B cell (primary cell): Measurements from ENCODE around the gene APIP. TPM values are rescaled to one million over a fixed set of nuclear protein-coding genes. Genes with fewer than 3 reads are reported as not detected.

Experiments
- ATAC-seq: fragments of 200-7000 bp; cut with Tn5 transposase; one replicate; pipeline ENCODE4 v1.10.0; 2021; ENCODE audit warnings: low read depth, mild to moderate bottlenecking, moderate number of reproducible peaks, moderate library complexity
- CTCF ChIA-PET: fragments of 350-600 bp; sonication (Branson Sonifier 250); formaldehyde crosslinking; loops from one replicate; lab custom pipeline; 2021; ENCODE audit warnings: antibody characterized with exemption, inconsistent platforms; lab: Charles Lee
- POLR2A ChIA-PET: fragments of 350-600 bp; sonication (Branson Sonifier 250); formaldehyde crosslinking; loops from one replicate; lab custom pipeline; 2021; ENCODE audit warnings: antibody characterized with exemption; lab: Charles Lee
- DNase-seq: peaks from one replicate; pipeline ENCODE4 v3.0.0; 2013
- H2AFZ ChIP-seq: 2 replicates; pipeline ENCODE4 v1.6.1; 2012; ENCODE audit warnings: mild to moderate bottlenecking, low read depth, low read length; ENCODE audit not compliant: insufficient read depth, poor library complexity, severe bottlenecking
- H3K27ac ChIP-seq, 2 donors: 1 replicate in 1 of 2; 2 replicates in 1 of 2; pipeline ENCODE4 v1.5.1; 2012 to 2013; ENCODE audit warnings: low read length in 2 of 2, mild to moderate bottlenecking in 2 of 2, moderate library complexity in 1 of 2
- H3K27me3 ChIP-seq, 4 experiments: fragments of 200-600 bp in 1 of 4; sonication (generic) in 1 of 4; replicated peaks in 1 of 4; 1 replicate in 2 of 4; 2 replicates in 2 of 4; pipeline versions ENCODE4 v1.6.1 to v1.7.0; 2013 to 2016; ENCODE audit warnings: low read length in 3 of 4, mild to moderate bottlenecking in 2 of 4, mixed read lengths in 1 of 4, moderate library complexity in 1 of 4; ENCODE audit not compliant: insufficient read depth in 4 of 4, control insufficient read depth in 3 of 4; ENCODE audit errors: control extremely low read depth in 1 of 4
- H3K36me3 ChIP-seq, 2 experiments: replicated peaks in 1 of 2; 1 replicate in 1 of 2; 2 replicates in 1 of 2; pipeline versions ENCODE4 v1.6.1 to v1.7.1; 2013; ENCODE audit warnings: low read length in 1 of 2; ENCODE audit not compliant: insufficient read depth in 2 of 2, control insufficient read depth in 1 of 2; ENCODE audit errors: control extremely low read depth in 1 of 2, extremely low read depth in 1 of 2
- H3K4me1 ChIP-seq, 2 donors: fragments of 200-600 bp in 1 of 2; sonication (generic) in 1 of 2; 1 replicate in 1 of 2; 2 replicates in 1 of 2; pipeline versions ENCODE4 v1.5.1 to v1.6.1; 2013 to 2017; ENCODE audit warnings: low read length in 2 of 2; ENCODE audit not compliant: control insufficient read depth in 2 of 2, insufficient read depth in 2 of 2
- H3K4me2 ChIP-seq: replicated peaks from 2 replicates; pipeline ENCODE3; 2012; ENCODE audit warnings: mild to moderate bottlenecking, low read depth, low read length; ENCODE audit not compliant: poor library complexity, severe bottlenecking
- H3K4me3 ChIP-seq, 5 experiments: fragments of 200-600 bp in 1 of 5; sonication (generic) in 1 of 5; 1 replicate in 3 of 5; 2 replicates in 2 of 5; pipeline versions ENCODE4 v1.5.1 to v1.7.0; 2011 to 2016; ENCODE audit warnings: low read length in 4 of 5, mild to moderate bottlenecking in 4 of 5, low read depth in 2 of 5, control low read depth in 1 of 5, moderate library complexity in 1 of 5; ENCODE audit not compliant: insufficient read depth in 1 of 5; ENCODE audit errors: control extremely low read depth in 1 of 5, extremely low read depth in 1 of 5
- H3K79me2 ChIP-seq: fragments of 200-600 bp; sonication (generic); one replicate; pipeline ENCODE4 v1.6.0; 2016; ENCODE audit warnings: low read length; ENCODE audit not compliant: control insufficient read depth, insufficient read depth
- H3K9ac ChIP-seq: fragments of 200-600 bp; sonication (generic); 2 replicates; pipeline ENCODE4 v1.6.1; 2017; ENCODE audit warnings: mild to moderate bottlenecking, low read length, moderate library complexity
- H3K9me3 ChIP-seq, 3 donors: one replicate each; pipeline versions ENCODE4 v1.6.1 to v1.7.1; 2013; ENCODE audit warnings: low read length in 2 of 3; ENCODE audit not compliant: control insufficient read depth in 2 of 3, insufficient read depth in 1 of 3; ENCODE audit errors: control extremely low read depth in 1 of 3
- H4K20me1 ChIP-seq: 2 replicates; pipeline ENCODE4 v1.6.0; 2012; ENCODE audit warnings: mild to moderate bottlenecking, low read length; ENCODE audit not compliant: insufficient read depth, control insufficient read depth, poor library complexity, severe bottlenecking
- H3K27ac Mint-ChIP-seq: one replicate; pipeline ENCODE4 v1.8.0; 2021; ENCODE audit warnings: mixed read lengths
- H3K27me3 Mint-ChIP-seq: one replicate; pipeline ENCODE4 v1.8.0; 2021; ENCODE audit warnings: mixed read lengths
- H3K4me1 Mint-ChIP-seq: one replicate; pipeline ENCODE4 v1.8.0; 2021; ENCODE audit warnings: mixed read lengths
- H3K4me3 Mint-ChIP-seq: one replicate; pipeline ENCODE4 v1.8.0; 2021; ENCODE audit warnings: mixed read lengths
- H3K9me3 Mint-ChIP-seq: one replicate; pipeline ENCODE4 v1.8.0; 2022; ENCODE audit warnings: mixed read lengths; ENCODE audit not compliant: insufficient read depth
- CTCF ChIP-seq: fragments of 200-600 bp; IDR thresholded peaks from one replicate; pipeline ENCODE4 v1.8.0; 2022; ENCODE audit warnings: antibody characterized with exemption, mild to moderate bottlenecking
- EZH2 ChIP-seq: IDR thresholded peaks from 2 replicates; pipeline ENCODE4 v1.6.1; 2012; ENCODE audit warnings: borderline replicate concordance, low read depth, mild to moderate bottlenecking, moderate library complexity, low read length; ENCODE audit not compliant: insufficient read depth, poor library complexity, severe bottlenecking
- WGBS: methylation state at CpG from one replicate; pipeline ENCODE4 v1.1.5; 2013; ENCODE audit warnings: missing lambda C conversion rate; ENCODE audit not compliant: insufficient coverage; 5-methylcytosine and 5-hydroxymethylcytosine counted together
- intact Hi-C: fragments of 100-400 bp; cut with micrococcal nuclease; formaldehyde crosslinking; loops from one replicate; pipeline ENCODE4 v1.10.0; 2022
- polyA plus RNA-seq: library from polyadenylated mRNA; depleted of rRNA; stranded (reverse); fragments of >200 nt; gene quantifications from 2 replicates; pipeline ENCODE4 v1.2.3, GENCODE V29; 2012
- total RNA-seq, 2 donors: library from RNA; stranded (reverse); fragments of 120-200 nt in 1 of 2; gene quantifications; 1 replicate in 1 of 2; 2 replicates in 1 of 2; pipeline versions ENCODE4 v1.2.3 to v1.2.4, GENCODE V29; 2013 to 2022

APIP gene
- total and polyA plus RNA-seq, 2 donors (not counting 1 experiment from before 2014, with no cell fraction given) = 6.1 to 19.4 TPM

- ATAC-seq = no peak
- no peak for DNase-seq
- ChIA-PET CTCF (interaction anchor here (0.8 to 1.1 kb wide), 2 partner anchors 198 to 427 kb away, joined by 4 read pairs; no protein-coding TSS in a partner anchor), POLR2A (no interaction called here)
- Histone ChIP-seq H3K4me2 (no peak overlapping the region), H3K4me1 (no peaks in the 10 kb centered on the region), H3K9ac (no peak overlapping the region), H2AFZ (no peak overlapping the region), H3K27me3 (no peaks in the 10 kb centered on the region), H3K79me2 (no peaks in the 10 kb centered on the region), H3K27ac (no peak overlapping the region), H4K20me1 (no peaks in the 10 kb centered on the region), H3K4me3 (no peak overlapping the region), H3K36me3 (peaks cover 3 to 8% of the 10 kb centered on the region in 2 experiments), H3K9me3 (no peaks in the 10 kb centered on the region)
- H3K4me1 Mint-ChIP-seq = no peaks in the 10 kb centered on the region
- no peak overlapping the region for H3K4me3 Mint-ChIP-seq
- no peak overlapping the region for H3K27ac Mint-ChIP-seq
- intact Hi-C loops = no loop called here
- TF ChIP-seq EZH2 = no peak
- TF ChIP-seq CTCF = no peak
- peaks cover 1% of the 10 kb centered on the region for H3K9me3 Mint-ChIP-seq
- no peaks in the 10 kb centered on the region for H3K27me3 Mint-ChIP-seq
- 100% methylated on average over 1 of the region's 3 CpGs for WGBS
Measured at GRCh38 chr11:34964610-34965331, 48.6 kb upstream of the APIP start.

DNA sequence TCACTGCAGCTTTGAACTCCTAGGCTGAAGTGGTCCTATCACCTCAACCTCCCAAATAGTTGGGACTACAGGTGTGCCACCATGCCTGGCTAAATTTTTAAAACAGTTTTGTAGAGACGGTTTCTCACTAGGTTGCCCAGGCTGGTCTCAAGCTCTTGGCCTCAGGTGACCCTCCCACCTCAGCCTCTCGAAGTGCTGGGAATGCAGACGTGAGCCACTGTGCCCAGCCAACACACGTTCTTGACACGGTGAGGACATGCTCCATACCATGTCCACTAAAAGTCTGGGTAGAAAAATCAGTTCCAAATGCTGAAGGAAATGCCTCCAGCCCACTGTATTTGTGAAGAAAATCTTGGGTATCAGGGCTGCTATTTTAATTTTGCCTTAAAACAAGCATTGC is 47.2 kb upstream of the APIP start:
- no peak overlapping the region for H3K4me3 Mint-ChIP-seq
- intact Hi-C loops = no loop called here
- no peak overlapping the region for H2AFZ ChIP-seq
- H3K27ac Mint-ChIP-seq = no peak overlapping the region
- no peaks in the 10 kb centered on the region for H3K4me1 Mint-ChIP-seq
- CTCF ChIA-PET = no interaction called here
- no peaks in the 10 kb centered on the region for H3K9me3 ChIP-seq
- DNase-seq (no peak), ATAC-seq (no peak)
- no peak overlapping the region for H3K9ac ChIP-seq
- no peak overlapping the region for H3K4me2 ChIP-seq
- no peak overlapping the region for H3K27ac ChIP-seq
- H4K20me1 ChIP-seq = no peaks in the 10 kb centered on the region
- 100% methylated on average over 5 of the region's 5 CpGs for WGBS
- peaks cover 5 to 6% of the 10 kb centered on the region in 2 experiments for H3K36me3 ChIP-seq
- POLR2A ChIA-PET = no interaction called here
- H3K4me1 ChIP-seq = no peaks in the 10 kb centered on the region
- H3K9me3 Mint-ChIP-seq = no peaks in the 10 kb centered on the region
- no peaks in the 10 kb centered on the region for H3K27me3 ChIP-seq
- no peak overlapping the region for H3K4me3 ChIP-seq
- TF ChIP-seq CTCF (no peak), EZH2 (no peak)
- no peaks in the 10 kb centered on the region for H3K79me2 ChIP-seq
- no peaks in the 10 kb centered on the region for H3K27me3 Mint-ChIP-seq
